Jurkat, Clone E6-1 (cell line): ENCODE data around the gene AP1M2.
"Not testable (repeated sequence)": the region's sequence is repeated elsewhere in the genome, so short reads cannot be mapped to it uniquely, and the experiment has no call there.

Experiments
- DNase-seq: peaks from one replicate; pipeline ENCODE4 v3.0.0-alpha.2; 2011; ENCODE audit warnings: low read depth, low spot score
- H3K4me3 ChIP-seq: 2 replicates; pipeline ENCODE4 v1.5.1; 2011; ENCODE audit warnings: mild to moderate bottlenecking, low read length, control low read depth, moderate library complexity

Gene AP1M2

DNA sequence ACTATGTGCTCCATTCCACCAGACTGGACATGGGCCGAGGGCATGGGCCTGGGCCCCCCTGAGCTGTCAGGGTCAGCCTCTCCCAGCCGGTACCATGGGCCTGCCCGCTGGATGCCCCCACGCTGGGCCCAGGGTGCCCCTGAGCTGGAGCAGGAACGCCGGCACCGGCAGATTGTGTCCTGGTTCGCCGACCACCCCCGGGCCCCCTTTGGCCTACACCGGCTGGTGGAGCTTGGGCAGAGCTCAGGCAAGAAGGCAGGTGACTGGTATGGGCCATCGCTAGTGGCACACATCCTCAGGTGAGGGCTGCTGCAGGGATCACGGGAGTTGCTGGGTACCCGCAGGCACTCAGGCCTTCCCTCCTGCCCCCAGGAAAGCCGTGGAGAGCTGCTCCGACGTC, 40.3 kb downstream of the AP1M2 start:
- DNase-seq: no peak
- H3K4me3 ChIP-seq: no peak overlapping the region

DNA sequence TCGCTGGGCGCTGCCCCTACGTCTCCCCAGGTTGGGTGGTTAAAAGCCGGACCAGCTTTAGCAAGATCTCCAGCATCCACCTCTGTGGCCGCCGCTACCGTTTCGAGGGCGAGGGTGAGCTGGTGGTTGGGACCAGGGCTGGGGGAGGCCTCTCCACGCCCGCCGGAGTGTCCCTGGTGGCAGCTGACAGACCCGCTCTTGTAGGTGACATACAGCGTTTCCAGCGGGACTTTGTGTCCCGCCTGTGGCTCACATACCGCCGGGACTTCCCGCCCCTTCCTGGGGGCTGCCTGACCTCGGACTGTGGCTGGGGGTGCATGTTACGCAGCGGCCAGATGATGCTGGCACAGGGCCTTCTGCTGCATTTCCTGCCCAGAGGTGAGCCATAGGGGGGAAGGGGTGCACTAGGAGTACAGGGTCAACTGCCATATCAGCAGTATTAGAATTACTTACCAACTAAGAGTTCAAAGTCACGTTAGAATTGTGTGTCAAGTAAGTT, 42.3 kb downstream of the AP1M2 start:
- peak overlapping the region; percentile 92 for H3K4me3 ChIP-seq
- no peak for DNase-seq

DNA sequence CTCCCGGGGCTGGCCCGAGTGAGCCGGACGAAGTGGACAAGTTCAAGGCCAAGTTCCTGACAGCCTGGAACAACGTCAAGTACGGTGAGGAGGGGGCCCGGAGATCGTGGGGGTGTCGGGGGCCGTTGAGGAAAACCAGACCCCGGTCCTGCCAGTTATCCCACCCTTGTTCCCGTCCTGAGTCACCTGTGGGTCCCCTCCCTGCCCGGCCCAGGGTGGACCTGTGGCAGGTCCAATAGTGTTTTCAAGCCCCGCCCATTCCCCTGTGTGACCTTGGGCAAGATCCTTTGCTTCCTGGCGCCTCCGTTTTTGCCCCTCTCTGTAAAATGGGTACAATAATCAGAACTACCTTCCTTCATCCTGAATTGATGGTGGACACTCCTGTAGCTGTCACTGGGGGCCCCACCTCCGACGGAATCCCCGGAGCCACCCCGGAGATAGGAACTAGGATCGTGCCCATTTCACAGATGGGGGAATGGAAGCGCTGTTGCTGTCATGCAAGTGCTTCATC, 42.8 kb downstream of the AP1M2 start:
- DNase-seq: no peak
- H3K4me3 ChIP-seq: peak overlapping the region; percentile 92

DNA sequence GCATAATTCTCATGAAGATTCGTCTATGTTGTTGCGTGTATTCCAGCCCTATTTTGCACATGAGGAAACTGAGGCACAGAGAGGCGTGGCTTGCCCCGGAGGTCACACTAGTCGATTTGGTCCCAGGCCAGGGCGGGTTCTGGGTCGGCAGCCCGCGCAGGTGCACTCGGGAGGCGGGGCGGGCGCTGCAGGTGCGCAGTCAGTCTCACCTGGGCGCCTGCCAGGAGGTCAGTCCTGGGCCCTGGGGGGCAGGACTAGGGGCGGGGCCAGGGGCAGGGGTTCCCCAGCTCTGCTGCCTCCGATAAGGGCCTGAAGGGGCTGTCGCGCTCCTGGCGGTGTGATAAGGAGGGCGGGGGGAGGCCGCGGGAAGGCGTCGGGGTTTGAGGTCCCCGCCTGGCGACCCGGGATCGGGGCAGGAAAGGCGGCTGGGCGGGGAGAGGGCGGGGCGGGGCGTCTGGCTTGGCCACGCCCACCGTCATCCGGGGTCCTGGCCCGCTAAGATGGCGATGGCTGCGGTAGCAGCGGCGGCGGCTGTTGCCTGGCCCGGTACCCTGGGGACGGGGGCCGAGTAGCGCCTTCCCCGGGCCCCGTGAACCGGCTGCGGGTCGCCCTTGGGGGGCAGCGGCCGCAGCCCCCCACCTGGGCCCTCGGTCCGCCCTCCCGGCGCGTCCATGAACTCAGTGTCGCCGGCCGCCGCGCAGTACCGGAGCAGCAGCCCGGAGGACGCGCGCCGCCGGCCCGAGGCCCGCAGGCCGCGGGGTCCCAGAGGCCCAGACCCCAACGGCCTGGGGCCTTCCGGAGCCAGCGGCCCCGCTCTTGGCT, 43.5 kb downstream of the AP1M2 start, which contains the start of gene ATG4D:
ATG4D (plus strand) TSS at position 485 of the 822 bp plus-strand sequence; CDS start at position 672, 187 bp downstream.
- H3K4me3 ChIP-seq: peak within 1 kb of the TSS; percentile 92
- DNase-seq: peak; percentile 60

DNA sequence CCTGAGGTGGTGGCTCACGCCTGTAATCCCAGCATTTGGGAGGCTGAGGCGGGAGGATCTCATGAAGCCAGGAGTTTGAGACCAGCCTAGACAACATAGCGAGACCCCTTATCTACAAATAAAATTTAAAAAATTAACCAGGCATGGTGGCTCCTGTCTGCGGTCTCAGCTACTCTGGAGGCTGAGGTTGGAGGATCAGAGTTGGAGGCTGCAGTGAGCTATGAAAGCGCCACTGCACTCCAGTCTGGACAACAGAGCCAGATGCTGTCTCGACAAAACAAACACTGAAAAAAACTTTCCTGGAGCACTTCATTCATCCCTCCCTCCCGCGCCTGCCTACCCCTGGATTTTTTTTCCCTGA, 44.1 kb downstream of the AP1M2 start:
- peak overlapping the region; percentile 92 for H3K4me3 ChIP-seq

DNA sequence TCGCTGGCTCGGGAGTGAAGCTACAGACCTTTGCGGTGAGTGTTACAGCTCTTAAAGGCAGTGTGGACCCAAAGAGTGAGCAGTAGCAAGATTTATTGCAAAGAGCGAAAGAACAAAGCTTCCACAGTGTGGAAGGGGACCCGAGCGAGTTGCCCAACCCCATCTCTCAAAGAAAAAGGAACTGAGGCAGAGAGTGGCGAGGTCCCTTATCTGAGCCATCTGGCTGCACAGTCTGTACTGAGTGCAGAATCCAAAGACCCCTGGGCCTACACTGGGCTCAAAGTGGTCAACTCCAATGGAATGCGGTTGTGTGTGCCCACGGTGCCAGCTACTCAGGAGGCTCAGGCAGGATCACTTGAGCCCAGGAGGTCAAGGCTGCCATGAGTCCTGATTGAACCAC, 48.1 kb downstream of the AP1M2 start:
- not testable (repeated sequence) for DNase-seq, H3K4me3 ChIP-seq

More for the DNA sequence above, 44.1 kb downstream of the AP1M2 start:
- DNase-seq: no peak

DNA sequence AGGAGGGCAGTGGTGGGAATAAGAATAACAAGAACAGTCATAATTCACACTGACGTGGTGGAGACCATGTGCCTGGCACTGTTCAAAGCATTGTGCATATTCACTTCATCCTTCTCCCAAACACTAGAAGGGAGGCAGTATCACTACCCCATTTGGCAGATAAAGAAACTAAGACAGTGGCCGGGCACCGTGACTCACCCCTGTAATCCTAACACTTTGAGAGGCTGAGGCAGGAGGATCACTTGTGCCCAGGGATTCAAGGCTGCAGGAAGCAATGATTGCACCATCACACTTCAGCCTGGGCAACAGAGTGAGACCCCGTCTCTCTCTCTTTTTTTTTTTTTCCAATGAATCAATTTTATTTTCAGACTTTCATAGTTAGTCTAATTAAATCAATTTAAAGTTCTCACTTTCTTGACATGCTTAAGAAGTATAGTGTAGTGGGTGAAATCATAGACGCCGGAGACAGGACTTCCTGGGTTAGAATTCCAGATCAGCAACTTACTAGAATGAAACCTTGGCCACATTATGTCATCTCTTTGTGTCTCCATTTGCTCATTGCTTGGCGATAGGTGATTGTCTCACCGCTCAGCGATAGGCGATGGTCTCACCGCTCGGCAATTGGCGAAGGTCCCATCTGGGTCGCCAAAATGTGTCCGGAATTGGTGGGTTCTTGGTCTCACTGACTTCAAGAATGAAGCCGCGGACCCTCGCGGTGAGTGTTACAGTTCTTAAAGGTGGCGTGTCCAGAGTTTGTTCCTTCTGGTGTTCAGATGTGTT, 48.7 kb downstream of the AP1M2 start:
- no peak for DNase-seq

DNA sequence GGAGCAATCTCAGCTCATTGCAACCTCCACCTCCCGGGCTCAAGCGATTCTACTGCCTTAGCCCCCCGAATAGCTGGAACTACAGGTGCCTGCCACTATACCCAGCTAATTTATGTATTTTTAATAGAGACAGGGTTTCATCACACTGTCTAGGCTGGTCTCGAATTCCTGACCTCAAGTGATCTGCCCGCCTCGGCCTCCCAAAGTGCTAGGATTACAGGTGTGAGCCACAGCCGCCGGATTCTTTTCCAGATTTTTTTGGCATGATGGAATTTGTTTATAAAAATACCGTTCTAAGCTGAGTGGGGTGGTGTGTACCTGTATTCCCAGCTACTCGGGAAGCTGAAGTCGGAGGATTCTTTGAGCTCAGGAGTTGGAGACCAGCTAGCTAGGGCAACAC, 49.4 kb downstream of the AP1M2 start:
- DNase-seq: no peak
- no peak overlapping the region for H3K4me3 ChIP-seq

More for the DNA sequence above, 48.7 kb downstream of the AP1M2 start:
- no peak overlapping the region for H3K4me3 ChIP-seq

DNA sequence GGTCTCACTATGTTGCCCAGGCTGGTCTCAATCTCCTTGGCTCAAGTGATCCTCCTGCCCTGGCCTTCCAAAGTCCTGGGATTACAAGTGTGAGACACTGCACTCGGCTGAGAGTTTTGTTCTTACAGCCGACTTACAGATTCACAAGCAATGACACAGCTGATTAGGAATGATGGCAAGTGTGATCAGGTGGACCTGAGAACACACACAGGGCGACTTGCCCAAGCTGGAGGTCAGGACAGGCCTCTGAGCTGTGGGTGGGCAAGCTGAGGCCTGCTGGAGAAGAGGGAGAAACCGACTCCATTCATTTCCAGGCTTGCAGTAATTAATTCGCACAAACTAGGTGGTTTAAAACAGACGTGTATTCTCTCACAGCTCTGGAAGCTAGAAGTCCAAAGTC, 51.5 kb downstream of the AP1M2 start:
- H3K4me3 ChIP-seq: no peak overlapping the region
- DNase-seq: no peak

DNA sequence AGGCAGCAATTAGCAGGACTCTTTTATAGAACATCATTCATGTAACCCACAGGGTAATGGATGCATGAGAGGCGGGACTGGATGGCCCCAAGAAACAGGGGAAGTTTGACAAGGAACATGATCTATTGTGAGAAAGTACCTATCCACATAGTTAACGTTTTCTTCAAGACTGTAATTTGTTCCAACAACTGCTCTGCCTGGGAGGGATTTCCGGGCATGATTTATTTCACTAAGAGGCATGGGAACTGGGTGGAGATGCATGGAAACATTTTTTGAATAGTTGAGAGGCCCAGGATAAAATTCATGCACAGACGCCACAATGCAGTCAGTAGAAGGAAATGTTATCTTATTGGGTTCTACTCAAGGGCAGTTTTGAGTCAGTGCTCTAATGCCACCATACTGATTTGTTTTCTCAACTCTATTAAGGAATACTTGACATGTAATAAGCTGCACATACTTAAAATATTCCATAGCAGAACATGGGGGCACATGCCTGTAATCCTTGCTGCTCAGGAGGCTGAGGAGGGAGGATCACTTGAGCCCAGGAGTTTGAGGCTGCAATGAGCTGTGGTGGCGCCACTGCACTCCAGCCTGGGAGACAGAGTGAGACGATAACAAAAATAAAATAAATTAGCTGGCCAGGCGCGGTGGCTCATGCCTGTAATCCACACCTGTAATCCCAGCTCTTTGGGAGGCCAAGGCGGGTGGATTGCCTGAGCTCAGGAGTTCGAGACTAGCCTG, 53.3 kb downstream of the AP1M2 start:
- no peak overlapping the region for H3K4me3 ChIP-seq
- no peak for DNase-seq

DNA sequence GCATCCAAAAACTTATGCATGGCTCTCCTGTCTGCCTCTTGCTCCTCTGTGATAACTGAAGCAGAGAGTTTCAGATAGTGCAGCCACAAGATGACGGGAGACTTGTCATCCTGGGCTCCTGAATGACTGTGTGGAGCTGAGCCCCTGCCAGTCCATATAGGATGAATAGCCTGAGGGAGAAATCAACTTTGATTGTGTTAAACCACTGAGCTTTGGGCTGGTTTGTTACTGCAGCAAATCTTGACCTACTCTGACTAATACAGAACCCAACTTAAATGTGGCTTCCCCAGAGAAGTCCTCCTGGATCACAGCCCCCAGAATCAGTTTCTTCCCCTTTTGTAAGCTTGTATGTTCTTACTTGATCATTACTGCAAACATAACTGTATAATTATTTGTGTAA, 54.7 kb downstream of the AP1M2 start:
- no peak for DNase-seq
- no peak overlapping the region for H3K4me3 ChIP-seq

DNA sequence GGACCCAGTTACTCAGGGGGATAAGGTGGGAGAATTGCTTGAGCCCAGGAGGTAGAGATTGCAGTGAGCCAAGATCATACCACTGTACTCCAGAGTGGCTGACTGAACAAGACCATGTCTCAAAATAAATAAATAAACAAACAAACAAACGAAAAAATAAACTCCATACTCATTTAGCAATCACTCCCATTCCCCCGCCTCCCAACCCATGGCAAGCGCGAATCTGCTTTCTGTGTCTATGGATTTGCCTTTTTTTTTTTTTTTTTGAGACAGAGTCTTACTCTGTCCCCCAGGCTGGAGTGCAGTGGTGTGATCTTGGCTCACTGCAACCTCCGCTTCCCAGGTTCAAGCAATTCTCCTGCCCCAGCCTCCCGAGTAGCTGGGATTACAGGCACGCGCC, 60.2 kb downstream of the AP1M2 start:
- not testable (repeated sequence) for H3K4me3 ChIP-seq, DNase-seq

DNA sequence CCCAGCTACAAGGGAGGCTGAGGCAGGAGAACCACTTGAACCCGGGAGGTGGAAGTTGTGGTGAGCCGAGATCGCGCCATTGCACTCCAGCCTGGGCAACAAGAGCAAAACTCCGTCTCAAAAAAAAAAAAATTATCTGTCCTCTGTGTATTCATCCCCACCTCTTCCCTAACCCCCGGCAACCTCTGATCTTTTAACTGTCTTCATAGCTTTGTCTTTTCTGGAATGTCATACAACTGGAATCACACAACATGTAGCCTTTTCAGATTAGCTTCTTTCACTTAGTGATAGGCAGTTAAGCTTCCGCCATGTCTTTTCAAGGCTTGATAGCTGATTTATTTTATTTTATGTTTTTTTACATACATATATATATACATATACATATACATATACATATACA, 61.5 kb downstream of the AP1M2 start:
- DNase-seq: no peak
- H3K4me3 ChIP-seq: no peak overlapping the region

DNA sequence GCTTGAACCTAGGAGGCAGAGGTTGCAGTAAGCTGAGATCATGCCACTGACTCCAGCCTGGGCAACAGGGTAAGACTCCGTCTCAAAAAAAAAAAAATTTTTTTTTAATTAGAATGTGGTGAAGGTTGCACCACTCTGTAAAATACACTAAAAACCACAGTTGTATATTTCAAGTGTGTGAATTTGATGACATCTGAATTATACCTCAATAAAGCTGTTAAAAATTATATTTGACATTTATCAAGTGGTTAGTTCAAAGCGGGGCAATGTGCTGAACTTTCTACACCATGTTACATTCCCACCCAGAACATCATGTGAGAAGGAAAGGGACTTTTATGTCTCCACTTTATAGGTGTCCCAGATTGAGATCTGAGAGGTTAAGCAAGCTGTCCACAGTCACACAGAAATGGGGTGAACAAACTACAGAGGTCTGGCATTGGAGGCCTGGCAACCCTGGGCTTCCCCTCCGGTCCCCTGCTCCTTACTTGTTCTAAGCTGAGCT, 63.9 kb downstream of the AP1M2 start:
- DNase-seq: no peak
- no peak overlapping the region for H3K4me3 ChIP-seq
